SK-N-MC (cell line): ENCODE results near the gene KRTAP2-3.
"Not testable (repeated sequence)": the region's sequence is repeated elsewhere in the genome, so short reads cannot be mapped to it uniquely, and the experiment has no call there.

Source experiments
- DNase-seq: peaks from one replicate; pipeline ENCODE4 v3.0.0-alpha.2; 2011; ENCODE audit warnings: low read depth, low spot score
- H3K27ac ChIP-seq: fragments of 200-600 bp; sonication (generic); 2 replicates; pipeline ENCODE4 v1.5.1; 2016; ENCODE audit warnings: mixed run types
- H3K36me3 ChIP-seq: fragments of 200-600 bp; sonication (generic); 2 replicates; pipeline ENCODE4 v1.6.1; 2017; ENCODE audit warnings: antibody characterized with exemption, low read length, mixed read lengths; ENCODE audit not compliant: insufficient read depth
- H3K4me3 ChIP-seq: fragments of 200-600 bp; sonication (generic); 2 replicates; pipeline ENCODE4 v1.5.1; 2016
- H3K9ac ChIP-seq: fragments of 200-600 bp; sonication (generic); 2 replicates; pipeline ENCODE4 v1.8.0; 2017; ENCODE audit warnings: mixed run types, mixed read lengths; ENCODE audit not compliant: insufficient read length
- H3K9me3 ChIP-seq: fragments of 200-600 bp; sonication (generic); 2 replicates; pipeline ENCODE4 v1.6.1; 2017; ENCODE audit warnings: low read depth, mild to moderate bottlenecking, antibody characterized with exemption, low read length, moderate library complexity, mixed read lengths
- EZH2 ChIP-seq: fragments of 200-600 bp; sonication (generic); IDR thresholded peaks from one replicate; pipeline ENCODE4 v1.6.1; 2017; ENCODE audit warnings: antibody characterized with exemption
- FOXP2 ChIP-seq: optimal IDR thresholded peaks from 2 replicates; pipeline ENCODE3; 2011; ENCODE audit warnings: mild to moderate bottlenecking, moderate library complexity; ENCODE audit not compliant: insufficient read depth; ENCODE audit errors: extremely low read length, control extremely low read depth
- POLR2AphosphoS5 ChIP-seq: IDR thresholded peaks from 2 replicates; pipeline ENCODE4 v1.6.1; 2012; ENCODE audit warnings: mild to moderate bottlenecking, low read depth, low read length, borderline replicate concordance

KRTAP2-3 gene

GRCh38 chr17:41098481-41098880 is 38.6 kb upstream of the KRTAP2-3 start:
- H3K4me3 ChIP-seq, result no peak overlapping the region
- no peaks in the 10 kb centered on the region for H3K9me3 ChIP-seq
- no peaks in the 10 kb centered on the region; the same call in 1 of the 2 replicates for H3K36me3 ChIP-seq
- TF ChIP-seq FOXP2 (no peak), POLR2AphosphoS5 (no peak), EZH2 (no peak)
- H3K27ac ChIP-seq, result no peak overlapping the region
- DNase-seq, result no peak
- no peak overlapping the region for H3K9ac ChIP-seq

GRCh38 chr17:41098042-41098441 is 38.1 kb upstream of the KRTAP2-3 start, which contains the start of gene KRTAP4-8:
Gene KRTAP4-8, minus strand, starts transcription at chr17:41098142. Its CDS starts 58 bp downstream, at chr17:41098084.
- Histone ChIP-seq H3K4me3 (no peak within 1 kb of the TSS), H3K36me3 (no peaks in the 10 kb centered on the region; the same call in 1 of the 2 replicates), H3K27ac (peak within 1 kb of the TSS; percentile 94; the same call in 1 of the 2 replicates), H3K9ac (no peak within 1 kb of the TSS), H3K9me3 (no peaks in the 10 kb centered on the region)
- no peak for DNase-seq
- TF ChIP-seq FOXP2 (no peak), POLR2AphosphoS5 (no peak), EZH2 (no peak)

- H3K36me3 ChIP-seq, result no peaks in the 10 kb centered on the region; the same call in 1 of the 2 replicates
- no peak for DNase-seq
- TF ChIP-seq POLR2AphosphoS5, result no peak
- no peak for TF ChIP-seq EZH2
- TF ChIP-seq FOXP2, result no peak
- no peak overlapping the region for H3K27ac ChIP-seq
- H3K4me3 ChIP-seq, result no peak overlapping the region
- H3K9me3 ChIP-seq, result 0 out of 2 replicates have a peak, but pooled peaks cover 4% of the 10 kb centered on the region
- no peak overlapping the region for H3K9ac ChIP-seq
Measured at GRCh38 chr17:41096055-41096454, 36.1 kb upstream of the KRTAP2-3 start.

- H3K4me3 ChIP-seq, result peak overlapping the region; percentile 57
- not testable (repeated sequence) for H3K27ac ChIP-seq, H3K9me3 ChIP-seq, DNase-seq, H3K9ac ChIP-seq, H3K36me3 ChIP-seq
Measured at GRCh38 chr17:41088760-41089352, 28.9 kb upstream of the KRTAP2-3 start.

- not testable (repeated sequence) for H3K36me3 ChIP-seq, H3K9me3 ChIP-seq, H3K9ac ChIP-seq, DNase-seq
- peak within 1 kb of the TSS; percentile 87; the same call in 1 of the 2 replicates for H3K27ac ChIP-seq
- H3K4me3 ChIP-seq, result peak within 1 kb of the TSS; percentile 27; the same call in 1 of the 2 replicates
Measured at GRCh38 chr17:41084100-41084856, 24.4 kb upstream of the KRTAP2-3 start, which contains the start of gene KRTAP4-7. Gene KRTAP4-7, plus strand, starts transcription at chr17:41084150. Its CDS starts 57 bp downstream, at chr17:41084207.

GRCh38 chr17:41083427-41083826 is 23.5 kb upstream of the KRTAP2-3 start:
- not testable (repeated sequence) for H3K36me3 ChIP-seq, H3K9ac ChIP-seq, H3K27ac ChIP-seq, H3K9me3 ChIP-seq, DNase-seq, H3K4me3 ChIP-seq

- DNase-seq, result peak; percentile 99
- Histone ChIP-seq H3K27ac (peak overlapping the region; percentile 87), H3K4me3 (peak overlapping the region; percentile 27; the same call in 1 of the 2 replicates), H3K9ac (no peak overlapping the region), H3K36me3 (no peaks in the 10 kb centered on the region), H3K9me3 (no peaks in the 10 kb centered on the region)
- peak; percentile 61; the same call in 1 of the 2 replicates for TF ChIP-seq POLR2AphosphoS5
- TF ChIP-seq FOXP2, result no peak
- no peak for TF ChIP-seq EZH2
Measured at GRCh38 chr17:41082626-41083025, 22.7 kb upstream of the KRTAP2-3 start.

GRCh38 chr17:41076788-41077187 is 16.9 kb upstream of the KRTAP2-3 start:
- TF ChIP-seq FOXP2 (no peak), POLR2AphosphoS5 (no peak)
- DNase-seq, result no peak
- no peak overlapping the region for H3K9ac ChIP-seq
- H3K9me3 ChIP-seq, result no peaks in the 10 kb centered on the region
- no peaks in the 10 kb centered on the region for H3K36me3 ChIP-seq
- no peak overlapping the region for H3K4me3 ChIP-seq
- H3K27ac ChIP-seq, result no peak overlapping the region

GRCh38 chr17:41073676-41074075 is 13.8 kb upstream of the KRTAP2-3 start:
- DNase-seq, result no peak
- TF ChIP-seq FOXP2 (no peak), EZH2 (no peak), POLR2AphosphoS5 (no peak)
- H3K9me3 ChIP-seq, result no peaks in the 10 kb centered on the region
- no peak overlapping the region for H3K9ac ChIP-seq
- no peaks in the 10 kb centered on the region for H3K36me3 ChIP-seq
- H3K27ac ChIP-seq, result no peak overlapping the region
- H3K4me3 ChIP-seq, result no peak overlapping the region
